ENCODE measurements around the gene WFS1. TPM values are rescaled to one million over a fixed set of nuclear protein-coding genes. Genes with fewer than 3 reads are reported as not detected.

Gene WFS1
- total and polyA plus RNA-seq, 2 of the 13 experiments (the other 11 are each of a cell fraction or from before 2014, with no cell fraction given), result 39.1 to 42.2 TPM

DNA sequence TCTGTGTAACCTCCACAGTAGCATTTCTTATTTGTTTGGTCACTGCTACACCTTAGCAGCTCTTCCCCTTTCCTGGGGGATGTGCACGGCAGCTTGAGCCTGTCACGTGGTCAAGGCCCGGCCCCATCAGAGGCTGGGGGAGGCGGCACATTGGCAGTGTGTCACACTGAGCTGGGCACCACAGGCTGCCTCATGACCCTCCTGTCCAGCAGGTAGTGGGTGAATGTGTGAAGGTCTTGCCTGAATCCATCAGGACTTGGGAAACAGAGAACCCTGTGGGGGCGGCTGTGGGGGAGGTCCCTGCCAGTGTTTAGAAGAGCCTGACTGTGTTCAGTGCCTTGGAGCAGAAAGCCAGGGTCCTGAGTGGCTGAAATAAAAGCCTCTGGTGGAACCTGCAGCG is 33.2 kb downstream of the WFS1 start (continued):
- TF ChIP-seq, protein P1, sequence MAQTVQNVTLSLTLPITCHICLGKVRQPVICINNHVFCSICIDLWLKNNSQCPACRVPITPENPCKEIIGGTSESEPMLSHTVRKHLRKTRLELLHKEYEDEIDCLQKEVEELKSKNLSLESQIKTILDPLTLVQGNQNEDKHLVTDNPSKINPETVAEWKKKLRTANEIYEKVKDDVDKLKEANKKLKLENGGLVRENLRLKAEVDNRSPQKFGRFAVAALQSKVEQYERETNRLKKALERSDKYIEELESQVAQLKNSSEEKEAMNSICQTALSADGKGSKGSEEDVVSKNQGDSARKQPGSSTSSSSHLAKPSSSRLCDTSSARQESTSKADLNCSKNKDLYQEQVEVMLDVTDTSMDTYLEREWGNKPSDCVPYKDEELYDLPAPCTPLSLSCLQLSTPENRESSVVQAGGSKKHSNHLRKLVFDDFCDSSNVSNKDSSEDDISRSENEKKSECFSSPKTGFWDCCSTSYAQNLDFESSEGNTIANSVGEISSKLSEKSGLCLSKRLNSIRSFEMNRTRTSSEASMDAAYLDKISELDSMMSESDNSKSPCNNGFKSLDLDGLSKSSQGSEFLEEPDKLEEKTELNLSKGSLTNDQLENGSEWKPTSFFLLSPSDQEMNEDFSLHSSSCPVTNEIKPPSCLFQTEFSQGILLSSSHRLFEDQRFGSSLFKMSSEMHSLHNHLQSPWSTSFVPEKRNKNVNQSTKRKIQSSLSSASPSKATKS (CRISPR knock-in tag; IDR thresholded peaks at IDR 0.05), result no peak
- TF ChIP-seq, protein P2, sequence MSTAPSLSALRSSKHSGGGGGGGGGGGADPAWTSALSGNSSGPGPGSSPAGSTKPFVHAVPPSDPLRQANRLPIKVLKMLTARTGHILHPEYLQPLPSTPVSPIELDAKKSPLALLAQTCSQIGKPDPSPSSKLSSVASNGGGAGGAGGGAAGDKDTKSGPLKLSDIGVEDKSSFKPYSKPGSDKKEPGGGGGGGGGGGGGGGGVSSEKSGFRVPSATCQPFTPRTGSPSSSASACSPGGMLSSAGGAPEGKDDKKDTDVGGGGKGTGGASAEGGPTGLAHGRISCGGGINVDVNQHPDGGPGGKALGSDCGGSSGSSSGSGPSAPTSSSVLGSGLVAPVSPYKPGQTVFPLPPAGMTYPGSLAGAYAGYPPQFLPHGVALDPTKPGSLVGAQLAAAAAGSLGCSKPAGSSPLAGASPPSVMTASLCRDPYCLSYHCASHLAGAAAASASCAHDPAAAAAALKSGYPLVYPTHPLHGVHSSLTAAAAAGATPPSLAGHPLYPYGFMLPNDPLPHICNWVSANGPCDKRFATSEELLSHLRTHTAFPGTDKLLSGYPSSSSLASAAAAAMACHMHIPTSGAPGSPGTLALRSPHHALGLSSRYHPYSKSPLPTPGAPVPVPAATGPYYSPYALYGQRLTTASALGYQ (CRISPR knock-in tag; IDR thresholded peaks at IDR 0.05), result no peak
- TF ChIP-seq GPN1 (CRISPR knock-in tag; IDR thresholded peaks at IDR 0.05; ENCODE audit: borderline replicate concordance) (no peak), TARDBP (CRISPR knock-in tag; IDR thresholded peaks at IDR 0.05) (no peak), ZNF660 (CRISPR knock-in tag; IDR thresholded peaks at IDR 0.05; ENCODE audit: borderline replicate concordance, low read depth) (no peak), ZNF253 (CRISPR knock-in tag; IDR thresholded peaks at IDR 0.05; ENCODE audit: borderline replicate concordance) (no peak), FOXK2 (IDR thresholded peaks at IDR 0.05) (no peak), FOXK1 (CRISPR knock-in tag; IDR thresholded peaks at IDR 0.05; ENCODE audit: borderline replicate concordance, low read depth) (no peak)

DNA sequence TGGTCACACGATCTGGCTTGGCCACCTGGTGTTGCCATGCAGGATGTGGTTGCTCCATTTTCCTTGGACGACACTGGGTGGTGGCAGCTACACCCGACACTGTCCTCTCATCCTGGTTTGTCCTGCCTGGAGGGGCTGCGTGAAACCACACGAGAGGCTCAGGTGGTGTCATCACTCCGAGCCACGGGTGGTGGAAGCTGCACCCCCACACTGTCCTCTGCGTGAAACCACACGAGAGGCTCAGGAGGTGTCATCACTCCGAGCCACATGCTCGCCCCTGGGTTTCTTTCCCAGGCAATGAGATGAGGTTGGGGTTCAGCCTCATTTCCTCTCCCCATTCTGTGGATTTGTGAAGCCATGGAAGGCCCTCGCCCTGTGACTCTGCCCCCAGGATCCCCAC is 34.3 kb downstream of the WFS1 start:
- ChIA-PET POLR2A (no interaction called here), CTCF (ENCODE audit: low intra/inter-chr PET ratio, low total read pairs) (no interaction called here)
- DNase-seq (ENCODE audit: low spot score), result no peak
- no peak for ATAC-seq
- Histone ChIP-seq H3K36me3 (replicated peaks in 1 of 2; ENCODE audit: control insufficient read depth in 1 of 2, insufficient read depth in 2 of 2, low read length in 2 of 2) (peaks cover 31% of the 10 kb centered on the region in 2 experiments), H3K27me3 (ENCODE audit: control insufficient read depth in 1 of 2, insufficient read depth in 2 of 2, low read length in 2 of 2) (no peaks in the 10 kb centered on the region), H3K27ac (ENCODE audit: extremely low read length, insufficient read depth, low read length) (no peak overlapping the region), H3K79me2 (ENCODE audit: insufficient read depth, low read length) (no peaks in the 10 kb centered on the region), H3K4me3 (replicated peaks in 1 of 3; ENCODE audit: insufficient read depth in 1 of 3, low read depth in 2 of 3, low read length in 3 of 3) (no peak overlapping the region), H3K9me3 (ENCODE audit: low read length) (no peaks in the 10 kb centered on the region), H3K4me1 (ENCODE audit: insufficient read depth, low read length) (peaks cover 24% of the 10 kb centered on the region), H3K4me2 (ENCODE audit: low read depth, low read length) (no peak overlapping the region), H2AFZ (ENCODE audit: low read length) (no peak overlapping the region), H4K20me1 (ENCODE audit: insufficient read depth, low read length) (no peaks in the 10 kb centered on the region), H3K9ac (ENCODE audit: insufficient read depth, low read depth, low read length) (no peak overlapping the region)
- in situ Hi-C loops (cut with HindIII; ENCODE audit: extremely low pct_ligation_motif_present, low pct_unique_long_range_greater_than_20kb), result no loop called here
- WGBS (ENCODE audit: low lambda C conversion rate), result 95% methylated on average over 5 of the region's 12 CpGs
- TF ChIP-seq, protein P3, sequence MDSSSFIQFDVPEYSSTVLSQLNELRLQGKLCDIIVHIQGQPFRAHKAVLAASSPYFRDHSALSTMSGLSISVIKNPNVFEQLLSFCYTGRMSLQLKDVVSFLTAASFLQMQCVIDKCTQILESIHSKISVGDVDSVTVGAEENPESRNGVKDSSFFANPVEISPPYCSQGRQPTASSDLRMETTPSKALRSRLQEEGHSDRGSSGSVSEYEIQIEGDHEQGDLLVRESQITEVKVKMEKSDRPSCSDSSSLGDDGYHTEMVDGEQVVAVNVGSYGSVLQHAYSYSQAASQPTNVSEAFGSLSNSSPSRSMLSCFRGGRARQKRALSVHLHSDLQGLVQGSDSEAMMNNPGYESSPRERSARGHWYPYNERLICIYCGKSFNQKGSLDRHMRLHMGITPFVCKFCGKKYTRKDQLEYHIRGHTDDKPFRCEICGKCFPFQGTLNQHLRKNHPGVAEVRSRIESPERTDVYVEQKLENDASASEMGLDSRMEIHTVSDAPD (CRISPR knock-in tag; IDR thresholded peaks at IDR 0.05), result no peak
- TF ChIP-seq AGO2 (optimal IDR thresholded peaks at IDR 0.05; ENCODE audit: low read depth, low read length), result peak; percentile 69
- TF ChIP-seq, protein P4, sequence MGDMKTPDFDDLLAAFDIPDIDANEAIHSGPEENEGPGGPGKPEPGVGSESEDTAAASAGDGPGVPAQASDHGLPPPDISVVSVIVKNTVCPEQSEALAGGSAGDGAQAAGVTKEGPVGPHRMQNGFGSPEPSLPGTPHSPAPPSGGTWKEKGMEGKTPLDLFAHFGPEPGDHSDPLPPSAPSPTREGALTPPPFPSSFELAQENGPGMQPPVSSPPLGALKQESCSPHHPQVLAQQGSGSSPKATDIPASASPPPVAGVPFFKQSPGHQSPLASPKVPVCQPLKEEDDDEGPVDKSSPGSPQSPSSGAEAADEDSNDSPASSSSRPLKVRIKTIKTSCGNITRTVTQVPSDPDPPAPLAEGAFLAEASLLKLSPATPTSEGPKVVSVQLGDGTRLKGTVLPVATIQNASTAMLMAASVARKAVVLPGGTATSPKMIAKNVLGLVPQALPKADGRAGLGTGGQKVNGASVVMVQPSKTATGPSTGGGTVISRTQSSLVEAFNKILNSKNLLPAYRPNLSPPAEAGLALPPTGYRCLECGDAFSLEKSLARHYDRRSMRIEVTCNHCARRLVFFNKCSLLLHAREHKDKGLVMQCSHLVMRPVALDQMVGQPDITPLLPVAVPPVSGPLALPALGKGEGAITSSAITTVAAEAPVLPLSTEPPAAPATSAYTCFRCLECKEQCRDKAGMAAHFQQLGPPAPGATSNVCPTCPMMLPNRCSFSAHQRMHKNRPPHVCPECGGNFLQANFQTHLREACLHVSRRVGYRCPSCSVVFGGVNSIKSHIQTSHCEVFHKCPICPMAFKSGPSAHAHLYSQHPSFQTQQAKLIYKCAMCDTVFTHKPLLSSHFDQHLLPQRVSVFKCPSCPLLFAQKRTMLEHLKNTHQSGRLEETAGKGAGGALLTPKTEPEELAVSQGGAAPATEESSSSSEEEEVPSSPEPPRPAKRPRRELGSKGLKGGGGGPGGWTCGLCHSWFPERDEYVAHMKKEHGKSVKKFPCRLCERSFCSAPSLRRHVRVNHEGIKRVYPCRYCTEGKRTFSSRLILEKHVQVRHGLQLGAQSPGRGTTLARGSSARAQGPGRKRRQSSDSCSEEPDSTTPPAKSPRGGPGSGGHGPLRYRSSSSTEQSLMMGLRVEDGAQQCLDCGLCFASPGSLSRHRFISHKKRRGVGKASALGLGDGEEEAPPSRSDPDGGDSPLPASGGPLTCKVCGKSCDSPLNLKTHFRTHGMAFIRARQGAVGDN (CRISPR knock-in tag; IDR thresholded peaks at IDR 0.05), result peak; percentile 31; the same call in 1 of the 2 replicates
- intact Hi-C loops (cut with micrococcal nuclease; ENCODE audit: unreplicated experiment), result no loop called here
- no TSS peak for BruUV-seq (replicated peaks)
- no peak for FAIRE-seq
